Fibroblast of lung (primary cell): Measurements from ENCODE around the gene BBC3. TPM values are rescaled to one million over a fixed set of nuclear protein-coding genes. Genes with fewer than 3 reads are reported as not detected.
"Not testable (repeated sequence)": the region's sequence is repeated elsewhere in the genome, so short reads cannot be mapped to it uniquely, and the experiment has no call there.

ENCODE experiments used
- DNase-seq, 2 donors: peaks; one replicate each; pipeline versions ENCODE4 v3.0.0 to v3.0.0-alpha.2; 2010; ENCODE audit warnings: low read depth in 2 of 2
- H2AFZ ChIP-seq: 2 replicates; pipeline ENCODE4 v1.5.1; 2012; ENCODE audit warnings: low read length, control low read depth, inconsistent platforms
- H3K27ac ChIP-seq: 2 replicates; pipeline ENCODE4 v1.5.1; 2011; ENCODE audit warnings: low read length, control low read depth; ENCODE audit not compliant: insufficient read depth
- H3K27me3 ChIP-seq: 2 replicates; pipeline ENCODE4 v1.5.1; 2011; ENCODE audit warnings: mild to moderate bottlenecking, low read length; ENCODE audit not compliant: control insufficient read depth, insufficient read depth
- H3K36me3 ChIP-seq: 2 replicates; pipeline ENCODE4 v1.5.1; 2011; ENCODE audit warnings: low read length; ENCODE audit not compliant: control insufficient read depth, insufficient read depth
- H3K4me1 ChIP-seq: 2 replicates; pipeline ENCODE4 v1.5.1; 2011; ENCODE audit warnings: low read length; ENCODE audit not compliant: control insufficient read depth, insufficient read depth; ENCODE audit errors: extremely low read depth
- H3K4me2 ChIP-seq: 2 replicates; pipeline ENCODE4 v1.5.1; 2011; ENCODE audit warnings: low read length, control low read depth; ENCODE audit not compliant: insufficient read depth; ENCODE audit errors: extremely low read depth
- H3K4me3 ChIP-seq, 4 experiments: fragments of 200-600 bp in 1 of 4; sonication (generic) in 1 of 4; replicated peaks in 1 of 4; 2 replicates each; pipeline ENCODE4 v1.5.1; 2011 to 2016; ENCODE audit warnings: low read length in 4 of 4, low read depth in 3 of 4, mild to moderate bottlenecking in 3 of 4, control low read depth in 2 of 4, inconsistent platforms in 1 of 4, mixed read lengths in 1 of 4; ENCODE audit not compliant: insufficient read depth in 1 of 4; ENCODE audit errors: control extremely low read depth in 1 of 4
- H3K79me2 ChIP-seq: 2 replicates; pipeline ENCODE4 v1.5.1; 2012; ENCODE audit warnings: mild to moderate bottlenecking, low read length, inconsistent platforms; ENCODE audit not compliant: control insufficient read depth, insufficient read depth
- H3K9ac ChIP-seq: 2 replicates; pipeline ENCODE4 v1.5.1; 2011; ENCODE audit warnings: mild to moderate bottlenecking, low read length, control low read depth; ENCODE audit not compliant: insufficient read depth
- H3K9me3 ChIP-seq: 2 replicates; pipeline ENCODE4 v1.5.1; 2012; ENCODE audit warnings: low read depth, low read length; ENCODE audit not compliant: control insufficient read depth, insufficient read depth
- H4K20me1 ChIP-seq: 2 replicates; pipeline ENCODE4 v1.5.1; 2011; ENCODE audit warnings: low read length; ENCODE audit not compliant: control insufficient read depth, insufficient read depth; ENCODE audit errors: extremely low read depth
- EZH2 ChIP-seq: IDR thresholded peaks from 2 replicates; pipeline ENCODE4 v1.5.1; 2012; ENCODE audit warnings: low read length, control low read depth, mild to moderate bottlenecking; ENCODE audit errors: missing control alignments
- polyA plus RNA-seq, 2 donors: library from polyadenylated mRNA; depleted of rRNA in 1 of 2; stranded (reverse) in 1 of 2; unstranded in 1 of 2; fragments of >200 nt; gene quantifications; 2 replicates each; pipeline ENCODE4 v1.2.1, GENCODE V29; 2011 to 2012; ENCODE audit warnings: missing spikeins in 1 of 2
- total RNA-seq: library from RNA; depleted of rRNA; stranded (reverse); fragments of >200 nt; gene quantifications from 2 replicates; pipeline ENCODE4 v1.2.1, GENCODE V29; 2014
- TF ChIP-seq, protein P1 (sequence below), 2 donors: IDR thresholded peaks in 1 of 2; conservative IDR thresholded peaks in 1 of 2; 1 replicate in 1 of 2; 2 replicates in 1 of 2; pipeline ENCODE4 v1.5.1; 2011 to 2012; ENCODE audit warnings: low read length in 2 of 2, control low read depth in 1 of 2, inconsistent platforms in 1 of 2, low read depth in 1 of 2, mild to moderate bottlenecking in 1 of 2

Gene BBC3
- total and polyA plus RNA-seq, 2 donors (not counting 1 experiment from before 2014, with no cell fraction given), result 2.4 to 37.7 TPM

DNA sequence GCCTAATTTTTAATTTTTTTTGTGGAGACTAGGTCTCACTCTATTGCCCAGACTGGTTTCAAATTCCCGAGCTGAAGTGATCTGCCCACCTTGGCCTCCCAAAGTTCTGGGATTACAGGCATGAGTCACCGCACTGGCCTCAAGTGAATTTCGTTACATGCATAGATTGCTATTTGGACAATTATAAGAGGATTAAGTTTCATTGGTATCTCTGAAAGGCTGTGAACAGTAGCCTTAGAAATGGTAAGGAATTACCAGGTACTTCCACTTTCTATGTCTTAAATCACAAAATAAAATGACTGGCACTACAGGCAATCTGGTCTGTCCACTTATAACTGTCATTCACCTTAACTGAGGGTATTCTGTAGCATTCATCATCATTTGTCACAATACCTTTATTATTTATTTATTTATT is 22.5 kb upstream of the BBC3 start:
- Histone ChIP-seq H2AFZ (no peak overlapping the region), H3K4me2 (no peak overlapping the region), H3K4me1 (peaks cover 6% of the 10 kb centered on the region), H3K9ac (no peak overlapping the region), H3K4me3 (no peak overlapping the region), H3K9me3 (no peaks in the 10 kb centered on the region), H4K20me1 (no peaks in the 10 kb centered on the region), H3K27ac (no peak overlapping the region), H3K36me3 (no peaks in the 10 kb centered on the region), H3K27me3 (no peaks in the 10 kb centered on the region), H3K79me2 (peaks cover 6% of the 10 kb centered on the region)
- peak; percentile 72 to 95 for DNase-seq
- no peak for TF ChIP-seq EZH2
- TF ChIP-seq, protein P1, sequence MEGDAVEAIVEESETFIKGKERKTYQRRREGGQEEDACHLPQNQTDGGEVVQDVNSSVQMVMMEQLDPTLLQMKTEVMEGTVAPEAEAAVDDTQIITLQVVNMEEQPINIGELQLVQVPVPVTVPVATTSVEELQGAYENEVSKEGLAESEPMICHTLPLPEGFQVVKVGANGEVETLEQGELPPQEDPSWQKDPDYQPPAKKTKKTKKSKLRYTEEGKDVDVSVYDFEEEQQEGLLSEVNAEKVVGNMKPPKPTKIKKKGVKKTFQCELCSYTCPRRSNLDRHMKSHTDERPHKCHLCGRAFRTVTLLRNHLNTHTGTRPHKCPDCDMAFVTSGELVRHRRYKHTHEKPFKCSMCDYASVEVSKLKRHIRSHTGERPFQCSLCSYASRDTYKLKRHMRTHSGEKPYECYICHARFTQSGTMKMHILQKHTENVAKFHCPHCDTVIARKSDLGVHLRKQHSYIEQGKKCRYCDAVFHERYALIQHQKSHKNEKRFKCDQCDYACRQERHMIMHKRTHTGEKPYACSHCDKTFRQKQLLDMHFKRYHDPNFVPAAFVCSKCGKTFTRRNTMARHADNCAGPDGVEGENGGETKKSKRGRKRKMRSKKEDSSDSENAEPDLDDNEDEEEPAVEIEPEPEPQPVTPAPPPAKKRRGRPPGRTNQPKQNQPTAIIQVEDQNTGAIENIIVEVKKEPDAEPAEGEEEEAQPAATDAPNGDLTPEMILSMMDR (conservative IDR thresholded peaks at IDR 0.05 in 1 of 2, IDR thresholded peaks at IDR 0.05 in 1 of 2; ENCODE audit: low read depth in 1 of 2, low read length in 2 of 2), result no peak

DNA sequence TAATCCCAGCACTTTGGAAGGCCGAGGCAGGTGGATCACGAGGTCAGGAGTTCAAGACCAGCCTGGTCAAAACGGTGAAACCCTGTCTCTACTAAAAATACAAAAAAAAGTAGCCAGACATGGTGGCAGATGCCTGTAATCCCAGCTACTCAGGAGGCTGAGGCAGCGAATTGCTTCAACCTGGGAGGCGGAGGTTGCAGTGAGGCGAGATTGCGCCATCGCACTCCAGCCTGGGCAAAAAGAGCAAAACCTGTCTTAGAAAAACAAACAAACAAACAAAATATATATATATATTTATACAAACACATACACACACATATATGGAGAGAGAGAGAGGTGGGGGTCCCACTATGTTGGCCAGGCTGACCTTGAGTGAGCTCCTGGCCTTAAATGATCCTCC is 22.0 kb upstream of the BBC3 start:
- H3K27ac ChIP-seq, H3K9ac ChIP-seq, H3K4me2 ChIP-seq, H3K4me1 ChIP-seq, H3K4me3 ChIP-seq, H2AFZ ChIP-seq, H4K20me1 ChIP-seq, H3K9me3 ChIP-seq, DNase-seq, H3K36me3 ChIP-seq, H3K27me3 ChIP-seq, H3K79me2 ChIP-seq: not testable (repeated sequence)

DNA sequence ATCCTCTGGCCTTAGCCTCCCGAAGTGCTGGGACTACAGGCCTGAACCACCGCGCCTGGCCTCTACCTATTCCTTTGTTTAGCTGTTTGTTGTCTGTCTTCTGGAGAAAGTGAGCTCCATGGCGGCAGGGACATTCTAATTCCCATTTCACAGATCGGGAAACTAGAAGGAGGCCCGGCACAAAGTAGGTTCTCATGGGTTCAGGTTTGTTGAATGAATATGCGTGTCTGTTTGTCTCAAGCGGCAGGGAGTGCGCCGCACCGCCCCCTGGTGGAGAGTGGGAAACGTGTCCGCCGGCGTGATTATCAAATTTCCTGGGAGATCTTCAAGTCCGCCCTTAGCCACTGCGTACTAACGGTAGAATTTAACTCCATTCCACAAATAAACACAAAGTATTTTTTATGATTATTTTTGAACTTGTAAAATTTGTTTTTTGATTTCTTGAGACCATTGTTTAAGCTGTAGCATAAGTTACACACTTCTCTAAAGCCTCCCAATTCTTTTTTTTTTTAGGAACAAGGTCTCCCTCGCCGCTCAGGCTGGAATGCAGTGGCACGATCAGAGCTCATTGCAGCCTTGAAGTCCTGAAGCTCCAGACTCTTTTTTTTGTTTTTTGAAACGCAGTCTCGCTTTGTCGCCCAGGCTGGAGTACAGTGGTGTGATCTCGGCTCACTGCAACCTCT is 16.4 kb upstream of the BBC3 start:
- H3K4me2 ChIP-seq, result peak overlapping the region; percentile 15
- peak; percentile 56 to 80 for DNase-seq
- no peaks in the 10 kb centered on the region for H4K20me1 ChIP-seq

More for the DNA sequence above, 16.4 kb upstream of the BBC3 start:
- no peaks in the 10 kb centered on the region for H3K9me3 ChIP-seq
- no peaks in the 10 kb centered on the region for H3K27me3 ChIP-seq
- H3K36me3 ChIP-seq, result no peaks in the 10 kb centered on the region
- no peak overlapping the region for H2AFZ ChIP-seq
- no peaks in the 10 kb centered on the region for H3K79me2 ChIP-seq
- no peak overlapping the region for H3K4me3 ChIP-seq
- H3K4me1 ChIP-seq, result peaks cover 3% of the 10 kb centered on the region
- TF ChIP-seq, protein P1 (conservative IDR thresholded peaks at IDR 0.05 in 1 of 2, IDR thresholded peaks at IDR 0.05 in 1 of 2; ENCODE audit: low read depth in 1 of 2, low read length in 2 of 2), result peak; percentile 84 to 89
- no peak for TF ChIP-seq EZH2
- no peak overlapping the region for H3K9ac ChIP-seq
- H3K27ac ChIP-seq, result no peak overlapping the region
